Neural cell (in vitro differentiated cells): ENCODE data around the gene TLN1.

Source experiments
- EP300 ChIP-seq: fragments of 450-650 bp; conservative IDR thresholded peaks from 2 replicates; pipeline ENCODE4 v1.6.1; 2014; ENCODE audit warnings: antibody characterized with exemption, mild to moderate bottlenecking, moderate library complexity; ENCODE audit not compliant: poor library complexity, severe bottlenecking
- RAD21 ChIP-seq: fragments of 450-650 bp; conservative IDR thresholded peaks from 2 replicates; pipeline ENCODE4 v1.6.1; 2014; ENCODE audit warnings: antibody characterized with exemption, mild to moderate bottlenecking, moderate library complexity

DNA sequence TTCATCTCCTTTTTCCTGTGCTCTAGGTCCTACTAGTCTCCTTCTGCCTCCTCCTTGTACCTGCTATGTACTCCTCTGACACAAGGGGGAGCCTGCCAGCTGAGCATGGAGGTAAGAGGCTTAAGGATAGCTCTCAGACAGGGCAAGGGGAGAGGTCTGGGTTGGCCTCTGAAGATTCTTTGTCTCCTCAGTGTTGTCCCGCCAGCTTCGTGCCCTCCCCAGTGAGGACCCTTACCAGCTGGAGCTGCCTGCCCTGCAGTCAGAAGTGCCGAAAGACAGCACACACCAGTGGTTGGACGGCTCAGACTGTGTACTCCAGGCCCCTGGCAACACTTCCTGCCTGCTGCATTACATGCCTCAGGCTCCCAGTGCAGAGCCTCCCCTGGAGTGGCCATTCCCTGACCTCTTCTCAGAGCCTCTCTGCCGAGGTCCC, 4.2 kb upstream of the TLN1 start:
- TF ChIP-seq RAD21 (peak; percentile 68), EP300 (no peak)
